Activated naive CD8-positive, alpha-beta T cell treated with anti-CD3 and anti-CD28 coated beads, Interleukin-2, amount 10 ng/mL, durations not matched to agents 7 days and 5 days (primary cell): ENCODE measurements around the gene INHBA. TPM values are rescaled to one million over a fixed set of nuclear protein-coding genes. Genes with fewer than 3 reads are reported as not detected.

Experiments used
- ATAC-seq: fragments of 150-1000 bp; cut with Tn5 transposase; one replicate; pipeline ENCODE4 v1.10.0; 2021; ENCODE audit warnings: low read depth, moderate library complexity
- POLR2A ChIA-PET: fragments of 350-600 bp; sonication (Branson Sonifier 250); formaldehyde crosslinking; loops from one replicate; lab custom pipeline; 2021; ENCODE audit warnings: antibody characterized with exemption; lab: Charles Lee
- DNase-seq: peaks from one replicate; pipeline ENCODE4 v3.0.0; 2021
- H3K27ac Mint-ChIP-seq: one replicate; pipeline ENCODE4 v1.8.0; 2022; ENCODE audit warnings: mild to moderate bottlenecking, mixed read lengths
- H3K27me3 Mint-ChIP-seq: one replicate; pipeline ENCODE4 v1.8.0; 2022; ENCODE audit warnings: mild to moderate bottlenecking, moderate library complexity, mixed read lengths
- H3K36me3 Mint-ChIP-seq: one replicate; pipeline ENCODE4 v1.8.0; 2021; ENCODE audit warnings: mild to moderate bottlenecking, mixed read lengths
- H3K4me1 Mint-ChIP-seq: one replicate; pipeline ENCODE4 v1.8.0; 2021; ENCODE audit warnings: mixed read lengths
- H3K4me3 Mint-ChIP-seq: one replicate; pipeline ENCODE4 v1.8.0; 2022; ENCODE audit warnings: mild to moderate bottlenecking, moderate library complexity, mixed read lengths
- H3K9me3 Mint-ChIP-seq: one replicate; pipeline ENCODE4 v1.8.0; 2021; ENCODE audit warnings: mixed read lengths
- total RNA-seq, 2 experiments: library from RNA; stranded (reverse); gene quantifications; one replicate each; pipeline ENCODE4 v1.2.3, GENCODE V29; 2021

Gene INHBA
- total RNA-seq, 2 experiments from 2014 or later = not detected

GRCh38 chr7:41689815-41690214, 13.1 kb downstream of the INHBA start:
- Mint-ChIP-seq H3K9me3 (no peaks in the 10 kb centered on the region), H3K27ac (no peak overlapping the region), H3K27me3 (peaks cover 6% of the 10 kb centered on the region), H3K36me3 (no peaks in the 10 kb centered on the region), H3K4me3 (no peak overlapping the region), H3K4me1 (no peaks in the 10 kb centered on the region)
- POLR2A ChIA-PET = no interaction called here
- DNase-seq = no peak
- ATAC-seq = no peak

- H3K27me3 Mint-ChIP-seq = peaks cover 6% of the 10 kb centered on the region
These were observed 14.0 kb downstream of the INHBA start for GRCh38 chr7:41688906-41689305.

GRCh38 chr7:41688012-41688625, 14.8 kb downstream of the INHBA start:
- Mint-ChIP-seq H3K27ac (no peak overlapping the region), H3K4me1 (no peaks in the 10 kb centered on the region), H3K27me3 (peaks cover 6% of the 10 kb centered on the region), H3K36me3 (no peaks in the 10 kb centered on the region), H3K4me3 (no peak overlapping the region), H3K9me3 (no peaks in the 10 kb centered on the region)
- ATAC-seq (no peak), DNase-seq (no peak)
- POLR2A ChIA-PET = no interaction called here

More at GRCh38 chr7:41688906-41689305, 14.0 kb downstream of the INHBA start:
- Mint-ChIP-seq H3K9me3 (no peaks in the 10 kb centered on the region), H3K4me3 (no peak overlapping the region), H3K27ac (no peak overlapping the region), H3K4me1 (no peaks in the 10 kb centered on the region), H3K36me3 (no peaks in the 10 kb centered on the region)
- DNase-seq (no peak), ATAC-seq (no peak)
- POLR2A ChIA-PET = no interaction called here

GRCh38 chr7:41685684-41686083, 17.2 kb downstream of the INHBA start:
- POLR2A ChIA-PET = no interaction called here
- Mint-ChIP-seq H3K4me3 (no peak overlapping the region), H3K27ac (no peak overlapping the region), H3K4me1 (no peaks in the 10 kb centered on the region), H3K27me3 (peaks cover 4% of the 10 kb centered on the region), H3K36me3 (no peaks in the 10 kb centered on the region), H3K9me3 (no peaks in the 10 kb centered on the region)
- no peak for ATAC-seq
- DNase-seq = no peak

GRCh38 chr7:41682422-41682821, 20.5 kb downstream of the INHBA start:
- no peak overlapping the region for H3K27ac Mint-ChIP-seq
- no peaks in the 10 kb centered on the region for H3K36me3 Mint-ChIP-seq
- no peak overlapping the region for H3K4me3 Mint-ChIP-seq
- no peaks in the 10 kb centered on the region for H3K4me1 Mint-ChIP-seq
- no peaks in the 10 kb centered on the region for H3K9me3 Mint-ChIP-seq
- no peak for ATAC-seq
- POLR2A ChIA-PET = no interaction called here
- no peak for DNase-seq
- H3K27me3 Mint-ChIP-seq = peaks cover 2% of the 10 kb centered on the region

GRCh38 chr7:41679566-41679965, 23.3 kb downstream of the INHBA start:
- H3K36me3 Mint-ChIP-seq = no peaks in the 10 kb centered on the region
- H3K27me3 Mint-ChIP-seq = no peaks in the 10 kb centered on the region
- ATAC-seq = no peak
- POLR2A ChIA-PET = no interaction called here
- H3K4me3 Mint-ChIP-seq = no peak overlapping the region
- no peaks in the 10 kb centered on the region for H3K9me3 Mint-ChIP-seq
- no peak overlapping the region for H3K27ac Mint-ChIP-seq
- DNase-seq = no peak
- no peaks in the 10 kb centered on the region for H3K4me1 Mint-ChIP-seq

- POLR2A ChIA-PET = no interaction called here
- Mint-ChIP-seq H3K27me3 (no peaks in the 10 kb centered on the region), H3K36me3 (no peaks in the 10 kb centered on the region), H3K4me3 (no peak overlapping the region), H3K4me1 (no peaks in the 10 kb centered on the region), H3K27ac (no peak overlapping the region), H3K9me3 (no peaks in the 10 kb centered on the region)
- ATAC-seq (no peak), DNase-seq (no peak)
These were observed 28.3 kb downstream of the INHBA start for GRCh38 chr7:41674505-41675023.

- Mint-ChIP-seq H3K9me3 (no peaks in the 10 kb centered on the region), H3K4me3 (no peak overlapping the region), H3K36me3 (no peaks in the 10 kb centered on the region), H3K4me1 (no peaks in the 10 kb centered on the region), H3K27me3 (no peaks in the 10 kb centered on the region), H3K27ac (no peak overlapping the region)
- DNase-seq (no peak), ATAC-seq (no peak)
- POLR2A ChIA-PET = no interaction called here
These were observed 41.3 kb downstream of the INHBA start for GRCh38 chr7:41661596-41661995.

- DNase-seq (no peak), ATAC-seq (no peak)
- no peak overlapping the region for H3K4me3 Mint-ChIP-seq
- no peaks in the 10 kb centered on the region for H3K36me3 Mint-ChIP-seq
- no peak overlapping the region for H3K27ac Mint-ChIP-seq
- no peaks in the 10 kb centered on the region for H3K4me1 Mint-ChIP-seq
- no peaks in the 10 kb centered on the region for H3K9me3 Mint-ChIP-seq
- no peaks in the 10 kb centered on the region for H3K27me3 Mint-ChIP-seq
- POLR2A ChIA-PET = no interaction called here
These were observed 43.4 kb downstream of the INHBA start for GRCh38 chr7:41659539-41659938.

GRCh38 chr7:41656366-41656765, 46.5 kb downstream of the INHBA start:
- Mint-ChIP-seq H3K4me3 (no peak overlapping the region), H3K4me1 (no peaks in the 10 kb centered on the region), H3K36me3 (no peaks in the 10 kb centered on the region), H3K27ac (no peak overlapping the region), H3K27me3 (no peaks in the 10 kb centered on the region), H3K9me3 (peaks cover 2% of the 10 kb centered on the region)
- POLR2A ChIA-PET = no interaction called here
- DNase-seq (no peak), ATAC-seq (no peak)

- Mint-ChIP-seq H3K4me3 (no peak overlapping the region), H3K9me3 (peaks cover 2% of the 10 kb centered on the region), H3K36me3 (no peaks in the 10 kb centered on the region), H3K4me1 (no peaks in the 10 kb centered on the region), H3K27ac (no peak overlapping the region), H3K27me3 (no peaks in the 10 kb centered on the region)
- DNase-seq = no peak
- POLR2A ChIA-PET = no interaction called here
- ATAC-seq = no peak
These were observed 47.5 kb downstream of the INHBA start for GRCh38 chr7:41655426-41655825.

GRCh38 chr7:41652267-41652666, 50.6 kb downstream of the INHBA start:
- Mint-ChIP-seq H3K36me3 (no peaks in the 10 kb centered on the region), H3K27me3 (no peaks in the 10 kb centered on the region), H3K9me3 (peaks cover 2% of the 10 kb centered on the region), H3K4me1 (no peaks in the 10 kb centered on the region), H3K4me3 (no peak overlapping the region), H3K27ac (no peak overlapping the region)
- DNase-seq (no peak), ATAC-seq (no peak)
- POLR2A ChIA-PET = no interaction called here

- H3K9me3 Mint-ChIP-seq = peaks cover 2% of the 10 kb centered on the region
- ATAC-seq (no peak), DNase-seq (no peak)
- no peaks in the 10 kb centered on the region for H3K36me3 Mint-ChIP-seq
- H3K27me3 Mint-ChIP-seq = no peaks in the 10 kb centered on the region
- H3K4me1 Mint-ChIP-seq = no peaks in the 10 kb centered on the region
- no peak overlapping the region for H3K27ac Mint-ChIP-seq
- POLR2A ChIA-PET = no interaction called here
- no peak overlapping the region for H3K4me3 Mint-ChIP-seq
These were observed 54.4 kb downstream of the INHBA start for GRCh38 chr7:41648501-41648900.

- H3K9me3 Mint-ChIP-seq = no peaks in the 10 kb centered on the region
- H3K4me1 Mint-ChIP-seq = no peaks in the 10 kb centered on the region
- no peak for DNase-seq
- ATAC-seq = no peak
- no peaks in the 10 kb centered on the region for H3K27me3 Mint-ChIP-seq
- no peak overlapping the region for H3K27ac Mint-ChIP-seq
- H3K4me3 Mint-ChIP-seq = no peak overlapping the region
- no peaks in the 10 kb centered on the region for H3K36me3 Mint-ChIP-seq
- POLR2A ChIA-PET = no interaction called here
These were observed 59.3 kb downstream of the INHBA start for GRCh38 chr7:41643616-41644015.
